ENCODE results near the gene TLE2. TPM values are rescaled to one million over a fixed set of nuclear protein-coding genes. Genes with fewer than 3 reads are reported as not detected.

The TLE2 gene
- polyA plus RNA-seq, 1 donor (not counting 4 experiments of a cell fraction or from before 2014, with no cell fraction given) = 0.88 TPM

GRCh38 chr19:3033595-3034405 lies 4.7 kb upstream of the TLE2 start:
- Histone ChIP-seq H3K27ac (ENCODE audit: control insufficient read depth, insufficient read depth, low read length) (no peak overlapping the region), H3K79me2 (ENCODE audit: control insufficient read depth, insufficient read depth, low read length) (no peaks in the 10 kb centered on the region), H3K27me3 (ENCODE audit: control insufficient read depth, extremely low read depth, insufficient read depth, low read length) (peaks cover 12% of the 10 kb centered on the region), H2AFZ (ENCODE audit: control insufficient read depth, low read length) (no peak overlapping the region), H3K4me1 (ENCODE audit: control insufficient read depth, extremely low read depth, insufficient read depth, low read length) (peaks cover 14% of the 10 kb centered on the region), H3K9me1 (ENCODE audit: control insufficient read depth, extremely low read depth, insufficient read depth, low read length) (no peaks in the 10 kb centered on the region), H3K4me2 (ENCODE audit: control insufficient read depth, extremely low read depth, insufficient read depth, low read depth, low read length) (no peak overlapping the region), H3K4me3 (ENCODE audit: control insufficient read depth in 2 of 3, extremely low read depth in 1 of 3, insufficient read depth in 2 of 3, low read depth in 1 of 3, low read length in 3 of 3) (no peak overlapping the region), H3K36me3 (ENCODE audit: control insufficient read depth in 2 of 2, extremely low read depth in 1 of 2, insufficient read depth in 2 of 2, low read length in 2 of 2) (no peaks in the 10 kb centered on the region), H3K9me3 (ENCODE audit: control insufficient read depth, low read depth, low read length) (no peaks in the 10 kb centered on the region), H3K9ac (ENCODE audit: control insufficient read depth, extremely low read depth, insufficient read depth, low read length) (no peak overlapping the region), H4K20me1 (ENCODE audit: control insufficient read depth, extremely low read depth, insufficient read depth, low read length) (no peaks in the 10 kb centered on the region)
- dilution Hi-C loops (cut with MboI; ENCODE audit: extremely low pct_ligation_motif_present, low sequenced_read_pairs) = no loop called here
- DNase-seq (ENCODE audit: low read depth, low spot score) = no peak
- no peak for FAIRE-seq
- TF ChIP-seq EZH2 (IDR thresholded peaks at IDR 0.05; ENCODE audit: low read length) (no peak), CTCF (optimal IDR thresholded peaks at IDR 0.05 in 1 of 3, IDR thresholded peaks at IDR 0.05 in 1 of 3, conservative IDR thresholded peaks at IDR 0.05 in 1 of 3; ENCODE audit: extremely low read depth in 1 of 3, insufficient read depth in 2 of 3, low read length in 3 of 3) (no peak)

GRCh38 chr19:3031607-3031867 lies 2.5 kb upstream of the TLE2 start:
- TF ChIP-seq CTCF (optimal IDR thresholded peaks at IDR 0.05 in 1 of 3, IDR thresholded peaks at IDR 0.05 in 1 of 3, conservative IDR thresholded peaks at IDR 0.05 in 1 of 3; ENCODE audit: extremely low read depth in 1 of 3, insufficient read depth in 2 of 3, low read length in 3 of 3) (no peak), EZH2 (IDR thresholded peaks at IDR 0.05; ENCODE audit: low read length) (no peak)
- no peak overlapping the region for H3K4me3 ChIP-seq (ENCODE audit: control insufficient read depth in 2 of 3, extremely low read depth in 1 of 3, insufficient read depth in 2 of 3, low read depth in 1 of 3, low read length in 3 of 3)
- no peak for FAIRE-seq
- H3K4me2 ChIP-seq (ENCODE audit: control insufficient read depth, extremely low read depth, insufficient read depth, low read depth, low read length) = no peak overlapping the region
- peaks cover 12% of the 10 kb centered on the region for H3K4me1 ChIP-seq (ENCODE audit: control insufficient read depth, extremely low read depth, insufficient read depth, low read length)
- no peaks in the 10 kb centered on the region for H3K9me1 ChIP-seq (ENCODE audit: control insufficient read depth, extremely low read depth, insufficient read depth, low read length)
- H3K27ac ChIP-seq (ENCODE audit: control insufficient read depth, insufficient read depth, low read length) = no peak overlapping the region
- DNase-seq (ENCODE audit: low read depth, low spot score) = no peak
- no peaks in the 10 kb centered on the region for H3K36me3 ChIP-seq (ENCODE audit: control insufficient read depth in 2 of 2, extremely low read depth in 1 of 2, insufficient read depth in 2 of 2, low read length in 2 of 2)
- dilution Hi-C loops (cut with MboI; ENCODE audit: extremely low pct_ligation_motif_present, low sequenced_read_pairs) = no loop called here
- H3K27me3 ChIP-seq (ENCODE audit: control insufficient read depth, extremely low read depth, insufficient read depth, low read length) = peaks cover 25% of the 10 kb centered on the region
- no peaks in the 10 kb centered on the region for H3K9me3 ChIP-seq (ENCODE audit: control insufficient read depth, low read depth, low read length)
- no peaks in the 10 kb centered on the region for H4K20me1 ChIP-seq (ENCODE audit: control insufficient read depth, extremely low read depth, insufficient read depth, low read length)
- H3K9ac ChIP-seq (ENCODE audit: control insufficient read depth, extremely low read depth, insufficient read depth, low read length) = no peak overlapping the region
- H2AFZ ChIP-seq (ENCODE audit: control insufficient read depth, low read length) = no peak overlapping the region
- H3K79me2 ChIP-seq (ENCODE audit: control insufficient read depth, insufficient read depth, low read length) = no peaks in the 10 kb centered on the region

All from keratinocyte (primary cell).